ENCODE results near the gene SLC25A29.

DNA sequence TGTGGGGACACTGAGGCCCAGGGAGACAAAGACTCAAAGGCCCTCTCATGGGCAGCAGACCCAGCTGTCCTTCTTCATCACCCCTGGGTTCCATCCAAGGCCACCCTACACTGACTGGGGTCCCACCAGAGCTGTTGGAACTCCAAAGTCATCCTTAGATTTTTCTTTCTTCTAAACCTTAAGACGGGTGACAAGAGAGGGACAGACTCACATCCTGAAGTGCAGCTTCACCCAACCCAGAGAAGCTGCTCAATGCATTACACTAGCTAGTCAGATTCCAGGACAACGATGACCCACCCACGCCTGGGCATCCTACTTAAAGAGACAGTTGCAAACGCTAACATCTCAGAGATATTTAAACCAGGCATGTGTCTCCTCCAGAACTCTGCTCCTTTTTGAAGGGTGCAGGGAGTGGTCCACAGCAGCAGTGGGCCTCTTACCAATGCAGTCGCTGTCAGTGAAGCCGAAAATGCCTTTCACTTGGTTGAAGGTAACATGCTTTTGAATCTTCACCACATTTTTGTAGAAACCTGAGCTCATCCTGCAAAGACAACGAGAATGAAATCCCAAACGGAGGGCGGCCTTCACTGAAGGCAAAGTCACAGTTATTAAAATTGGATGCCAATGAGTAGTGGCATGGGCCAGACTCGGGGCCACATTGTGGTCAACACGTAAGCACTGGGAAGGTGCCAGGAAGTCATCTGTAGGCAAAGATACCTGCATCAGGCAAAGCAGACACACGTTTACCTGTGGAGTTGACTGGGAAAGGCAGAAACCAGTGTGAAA lies 40.3 kb upstream of the SLC25A29 start:
- TF ChIP-seq YY1 (IDR thresholded peaks at IDR 0.05; ENCODE audit: insufficient read depth, insufficient read length) (no peak), ZNF274 (IDR thresholded peaks at IDR 0.05; ENCODE audit: low read depth, low read length) (no peak)
